Measurements from ENCODE around the gene YPEL3.
"Not testable (repeated sequence)": the region's sequence is repeated elsewhere in the genome, so short reads cannot be mapped to it uniquely, and the experiment has no call there.

Gene YPEL3

GRCh38 chr16:30116291-30117207 lies 20.5 kb upstream of the YPEL3 start:
- DNase-seq, result no peak

GRCh38 chr16:30115238-30115637 lies 19.2 kb upstream of the YPEL3 start:
- DNase-seq, result no peak

- not testable (repeated sequence) for DNase-seq
Observed at GRCh38 chr16:30114833-30115232, 18.8 kb upstream of the YPEL3 start.

- no peak for DNase-seq
Observed at GRCh38 chr16:30114411-30114810, 18.4 kb upstream of the YPEL3 start.

GRCh38 chr16:30113711-30114333 lies 17.8 kb upstream of the YPEL3 start:
- no peak for DNase-seq

GRCh38 chr16:30113031-30113710 lies 17.2 kb upstream of the YPEL3 start, which contains the start of gene GDPD3:
Gene GDPD3 (minus strand): TSS chr16:30113537. CDS start chr16:30113478, 59 bp downstream.
- DNase-seq, result no peak

- no peak for DNase-seq
Observed at GRCh38 chr16:30112197-30113030, 16.4 kb upstream of the YPEL3 start.

- DNase-seq, result no peak
Observed at GRCh38 chr16:30110661-30111060, 14.6 kb upstream of the YPEL3 start.

GRCh38 chr16:30108059-30108850 lies 12.2 kb upstream of the YPEL3 start:
- no peak for DNase-seq

- DNase-seq, result no peak
Observed at GRCh38 chr16:30104492-30104891, 8.5 kb upstream of the YPEL3 start.

GRCh38 chr16:30104090-30104489 lies 8.1 kb upstream of the YPEL3 start:
- no peak for DNase-seq

- DNase-seq, result no peak
Observed at GRCh38 chr16:30096862-30097563, 1.0 kb upstream of the YPEL3 start.

- no peak for DNase-seq
Observed at GRCh38 chr16:30095166-30096078, 591 bp downstream of the YPEL3 start.

- no peak for DNase-seq
Observed at GRCh38 chr16:30094541-30095165, 1.4 kb downstream of the YPEL3 start.

GRCh38 chr16:30092373-30093010 lies 3.5 kb downstream of the YPEL3 start:
- peak; percentile 75 for DNase-seq

GRCh38 chr16:30091474-30092372 lies 4.3 kb downstream of the YPEL3 start, which contains the start of gene TBX6:
Gene TBX6 (minus strand): TSS chr16:30091924. CDS start chr16:30091193, 731 bp downstream.
- DNase-seq, result peak; percentile 94

GRCh38 chr16:30090610-30091331 lies 5.2 kb downstream of the YPEL3 start:
- no peak for DNase-seq
